HG03354 (cell line): ENCODE data around the gene GPC3.
"Not testable (repeated sequence)": the region's sequence is repeated elsewhere in the genome, so short reads cannot be mapped to it uniquely, and the experiment has no call there.

Source experiments
- ATAC-seq: cut with Tn5 transposase; IDR thresholded peaks from one replicate; pipeline ENCODE4 v1.9.1; 2021; ENCODE audit warnings: mild to moderate bottlenecking; ENCODE audit not compliant: unreplicated experiment, poor library complexity, severe bottlenecking

The GPC3 gene

GRCh38 chrX:133810925-133811324, 174.5 kb downstream of the GPC3 start:
- no peak for ATAC-seq

GRCh38 chrX:133804072-133804471, 181.3 kb downstream of the GPC3 start:
- no peak for ATAC-seq

GRCh38 chrX:133796282-133796681, 189.1 kb downstream of the GPC3 start:
- no peak for ATAC-seq

GRCh38 chrX:133794126-133794525, 191.3 kb downstream of the GPC3 start:
- ATAC-seq, result no peak

- ATAC-seq, result no peak
These were observed 191.8 kb downstream of the GPC3 start for GRCh38 chrX:133793626-133794025.

- peak; percentile 91 for ATAC-seq
These were observed 193.0 kb downstream of the GPC3 start for GRCh38 chrX:133792198-133792953.

GRCh38 chrX:133789829-133790228, 195.6 kb downstream of the GPC3 start:
- ATAC-seq, result no peak

- ATAC-seq, result no peak
These were observed 199.0 kb downstream of the GPC3 start for GRCh38 chrX:133786382-133786781.

- peak; percentile 86 for ATAC-seq
These were observed 202.1 kb downstream of the GPC3 start for GRCh38 chrX:133783274-133783673.

GRCh38 chrX:133781174-133781573, 204.2 kb downstream of the GPC3 start:
- no peak for ATAC-seq

GRCh38 chrX:133776072-133776471, 209.3 kb downstream of the GPC3 start:
- ATAC-seq, result no peak

GRCh38 chrX:133774807-133775206, 210.6 kb downstream of the GPC3 start:
- no peak for ATAC-seq

GRCh38 chrX:133771086-133771646, 214.2 kb downstream of the GPC3 start:
- ATAC-seq, result no peak

- not testable (repeated sequence) for ATAC-seq
These were observed 222.3 kb downstream of the GPC3 start for GRCh38 chrX:133762976-133763548.

GRCh38 chrX:133754657-133755056, 230.7 kb downstream of the GPC3 start:
- no peak for ATAC-seq

- no peak for ATAC-seq
These were observed 235.4 kb downstream of the GPC3 start for GRCh38 chrX:133749951-133750350.

- no peak for ATAC-seq
These were observed 236.0 kb downstream of the GPC3 start for GRCh38 chrX:133749370-133749769.

GRCh38 chrX:133747196-133747595, 238.2 kb downstream of the GPC3 start:
- ATAC-seq, result no peak

- peak; percentile 60 for ATAC-seq
These were observed 238.8 kb downstream of the GPC3 start for GRCh38 chrX:133746593-133746992.

- peak; percentile 83 for ATAC-seq
These were observed 240.0 kb downstream of the GPC3 start for GRCh38 chrX:133745349-133745748.

- ATAC-seq, result no peak
These were observed 242.6 kb downstream of the GPC3 start for GRCh38 chrX:133742602-133743305.
